Endometrium (tissue), 2 donors: ENCODE results near the gene MTHFD1L.

Experiments used
- FAIRE-seq: peaks from 2 replicates; lab custom pipeline; 2012; peaks lifted over from hg19 to GRCh38; lab: Jason Lieb, UNC
- donor health status: control.
- donor health status: control.

MTHFD1L gene

DNA sequence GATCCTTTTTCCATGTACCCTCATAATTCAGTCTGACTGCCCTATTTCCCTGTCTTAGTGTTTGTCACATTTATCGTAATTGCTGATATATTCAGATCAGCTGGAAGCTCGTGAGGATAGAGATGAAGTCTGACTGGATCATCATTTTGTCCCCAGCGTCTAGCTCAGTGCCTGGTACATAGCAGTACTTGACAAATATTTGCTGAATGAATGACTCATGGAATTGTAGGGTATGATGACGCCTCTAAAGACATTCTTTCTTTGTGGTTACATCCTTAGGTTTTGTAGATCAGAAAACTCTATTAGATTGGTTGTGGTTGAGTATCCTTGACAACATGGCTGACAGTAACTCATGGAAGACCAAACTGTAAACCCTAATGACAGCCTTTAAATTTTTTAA, 68.9 kb downstream of the MTHFD1L start:
- no peak for FAIRE-seq

DNA sequence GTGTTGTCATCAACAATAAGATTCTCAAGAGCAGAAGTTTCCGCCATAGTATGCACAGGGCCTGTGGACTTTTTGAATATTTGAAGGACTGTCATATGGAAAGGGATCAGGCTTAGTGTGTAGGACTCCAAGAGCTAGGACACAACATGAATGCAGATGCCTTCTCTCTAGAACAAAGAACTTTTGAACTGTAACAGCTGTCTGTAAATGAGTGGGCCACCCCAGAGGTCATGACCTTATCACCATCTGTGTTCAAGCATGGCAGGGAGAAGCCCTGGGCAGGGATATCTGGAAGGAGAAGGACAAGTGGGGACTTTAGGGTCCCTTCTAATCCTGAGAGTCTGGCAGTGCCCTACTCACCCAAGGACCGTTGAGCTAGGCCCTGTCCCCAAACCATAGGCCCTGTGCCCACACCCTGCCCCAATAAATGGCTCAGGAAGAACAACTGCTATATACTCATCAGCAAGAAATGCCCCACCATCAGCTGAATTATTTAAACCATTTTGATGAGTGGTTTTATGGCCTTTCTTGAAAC, 70.6 kb downstream of the MTHFD1L start:
- no peak for FAIRE-seq

GRCh38 chr6:150937132-150937906, 71.8 kb downstream of the MTHFD1L start:
- FAIRE-seq, result no peak

DNA sequence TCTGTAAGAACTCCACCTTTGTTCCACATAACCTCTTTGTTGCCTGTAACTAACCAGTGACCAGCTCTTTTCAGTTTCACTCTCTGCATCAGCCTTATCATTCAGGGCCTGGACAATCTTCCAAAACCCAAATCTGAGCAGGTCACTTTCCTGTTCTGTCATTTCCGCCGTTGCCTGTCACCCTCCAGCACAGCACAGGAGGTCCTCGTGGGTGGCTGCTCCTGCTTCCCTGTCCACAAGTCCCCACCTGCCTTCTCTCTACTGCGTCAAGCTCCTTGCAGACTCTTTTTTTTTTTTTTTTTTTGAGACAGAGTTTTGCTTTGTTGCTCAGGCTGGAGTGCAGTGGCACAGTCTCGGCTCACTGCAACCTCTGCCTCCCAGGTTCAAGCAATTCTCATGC, 73.9 kb downstream of the MTHFD1L start:
- FAIRE-seq, result no peak

- no peak for FAIRE-seq
Observed at GRCh38 chr6:150940941-150941340, 75.4 kb downstream of the MTHFD1L start.

- no peak for FAIRE-seq
Observed at GRCh38 chr6:150949526-150949925, 84.0 kb downstream of the MTHFD1L start.

GRCh38 chr6:150953851-150954250, 88.3 kb downstream of the MTHFD1L start:
- no peak for FAIRE-seq

- no peak for FAIRE-seq
Observed at GRCh38 chr6:150959166-150959565, 93.7 kb downstream of the MTHFD1L start.

DNA sequence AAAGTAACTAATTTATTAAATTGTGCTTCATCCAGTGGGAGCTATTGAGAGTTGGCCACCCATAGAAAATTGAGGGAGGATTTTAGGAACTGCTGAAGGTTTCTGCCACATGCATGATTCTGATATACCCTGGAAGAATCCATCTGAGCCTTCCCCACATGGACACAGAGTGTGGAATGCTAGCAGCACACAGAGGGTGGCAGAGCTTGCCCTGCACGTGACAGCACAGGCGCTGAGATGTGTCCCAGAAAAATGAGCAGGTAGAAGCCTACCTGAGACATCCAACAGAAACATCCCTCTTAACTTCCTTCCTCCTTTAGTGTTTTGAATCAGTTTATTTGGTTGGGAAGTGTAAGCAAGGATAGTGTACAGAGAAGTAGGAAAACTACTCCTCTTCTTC, 96.9 kb downstream of the MTHFD1L start:
- FAIRE-seq, result no peak

DNA sequence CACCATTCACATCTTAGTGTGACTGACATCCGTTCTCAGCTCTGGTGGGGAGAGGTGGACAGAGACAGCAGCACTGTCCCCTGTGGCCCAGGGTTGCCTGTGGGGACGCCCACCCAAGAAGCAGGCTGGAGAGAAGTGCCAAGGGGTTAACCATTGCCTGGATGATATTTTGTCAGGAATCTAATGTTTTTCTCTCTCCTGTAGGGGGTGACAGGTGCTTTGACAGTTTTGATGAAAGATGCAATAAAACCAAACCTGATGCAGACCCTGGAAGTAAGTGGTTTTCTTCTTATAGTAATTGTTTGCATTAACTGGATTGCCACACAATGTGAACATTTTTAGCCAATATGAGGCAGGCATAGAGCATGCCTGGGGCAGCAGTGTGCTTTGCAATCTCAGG, 99.3 kb downstream of the MTHFD1L start:
- FAIRE-seq, result no peak

DNA sequence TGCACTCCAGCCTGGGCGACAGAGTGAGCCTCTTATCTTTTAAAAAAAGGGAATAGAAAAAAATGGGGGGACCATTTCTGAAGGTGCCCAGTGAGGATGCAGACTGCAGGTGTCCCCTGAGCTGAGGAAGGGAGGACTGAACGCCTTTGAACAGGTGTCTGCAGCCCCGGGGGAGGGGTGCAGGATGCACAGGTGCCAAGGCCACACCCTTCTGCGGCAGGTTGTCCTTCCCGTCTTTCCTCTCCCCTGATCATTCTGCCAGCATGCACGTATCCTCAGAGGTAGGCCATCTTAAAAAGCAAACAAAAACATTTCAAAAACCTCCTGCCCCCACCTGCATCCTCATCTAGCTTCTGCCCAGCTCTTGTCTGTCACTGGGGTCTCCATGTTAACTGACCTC, 101.3 kb downstream of the MTHFD1L start:
- no peak for FAIRE-seq

- no peak for FAIRE-seq
Observed at GRCh38 chr6:150967381-150967780, 101.9 kb downstream of the MTHFD1L start.

DNA sequence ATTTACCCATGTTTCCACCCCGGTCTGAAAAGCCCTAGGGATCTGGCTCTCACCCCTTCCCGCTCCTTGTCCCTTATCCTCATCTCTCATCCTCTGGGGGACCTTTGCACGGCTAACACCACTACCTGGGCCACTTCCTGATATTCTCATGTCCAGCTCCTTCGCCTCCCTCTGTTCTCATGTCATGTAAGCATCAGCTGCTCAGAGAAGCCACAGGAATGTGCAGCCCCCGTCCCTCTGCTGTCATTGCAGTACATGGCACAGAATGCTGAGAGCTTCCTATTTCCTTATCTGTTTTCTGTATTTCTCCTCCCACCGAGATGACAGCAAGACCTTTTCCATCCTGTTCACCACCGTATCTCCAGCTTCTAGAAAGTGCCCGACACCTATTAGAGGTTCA, 102.4 kb downstream of the MTHFD1L start:
- no peak for FAIRE-seq

DNA sequence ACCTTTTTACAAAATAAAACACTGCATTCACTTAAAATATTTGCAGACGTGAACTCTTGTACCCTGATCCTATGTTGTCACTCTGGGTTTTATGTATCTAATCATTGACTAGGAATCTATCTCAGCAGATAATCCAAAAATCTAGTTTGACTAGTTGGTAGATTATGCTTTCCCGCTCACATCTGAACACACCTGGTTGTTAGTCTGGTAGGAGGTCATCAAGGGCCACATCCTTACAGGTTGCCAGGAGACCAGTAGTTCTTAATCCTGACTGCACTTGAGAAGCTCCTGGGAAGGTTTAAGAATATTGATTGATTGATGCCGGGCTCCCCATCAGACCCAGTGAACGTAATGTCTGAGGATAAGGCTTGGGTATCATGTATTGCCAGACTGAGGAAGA, 104.4 kb downstream of the MTHFD1L start:
- no peak for FAIRE-seq

GRCh38 chr6:150971219-150971618, 105.7 kb downstream of the MTHFD1L start:
- no peak for FAIRE-seq

DNA sequence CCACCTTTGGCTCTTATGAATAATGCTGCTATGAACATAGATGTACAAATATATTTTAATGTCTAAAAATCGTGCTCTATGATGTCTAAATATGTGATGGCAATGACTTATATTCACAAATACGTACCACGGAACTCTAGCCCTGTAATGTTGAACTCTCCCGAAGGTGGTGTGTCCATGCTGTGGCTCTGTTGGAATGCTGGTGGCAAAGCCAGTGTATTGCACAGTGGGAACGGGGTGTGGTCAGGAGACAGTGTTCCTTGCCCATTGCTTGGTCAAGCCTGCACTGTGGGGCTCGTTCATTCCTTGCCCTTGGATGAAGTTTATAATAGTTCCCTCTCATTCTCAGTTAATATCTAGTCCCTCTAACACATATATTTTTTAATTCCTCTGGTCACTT, 109.6 kb downstream of the MTHFD1L start:
- FAIRE-seq, result no peak

DNA sequence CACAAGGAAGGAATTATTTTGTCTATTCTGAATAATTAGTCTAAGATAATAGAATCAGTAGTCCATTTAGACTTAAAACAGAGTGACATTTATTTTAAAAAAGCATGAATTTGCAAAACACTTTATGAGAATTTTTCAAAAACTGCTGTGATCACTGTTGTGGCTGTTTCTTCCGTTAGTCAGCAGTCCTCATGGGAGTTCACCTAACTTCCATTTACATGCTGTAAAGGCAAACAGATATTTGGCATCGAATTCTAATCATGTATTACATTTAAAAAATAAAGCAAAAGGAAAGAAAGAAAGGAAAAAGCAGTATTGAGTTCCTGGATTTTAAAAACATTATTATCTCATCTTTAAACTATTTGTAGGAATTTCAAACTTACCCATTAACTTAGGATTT, 111.8 kb downstream of the MTHFD1L start:
- FAIRE-seq, result peak; percentile 50

DNA sequence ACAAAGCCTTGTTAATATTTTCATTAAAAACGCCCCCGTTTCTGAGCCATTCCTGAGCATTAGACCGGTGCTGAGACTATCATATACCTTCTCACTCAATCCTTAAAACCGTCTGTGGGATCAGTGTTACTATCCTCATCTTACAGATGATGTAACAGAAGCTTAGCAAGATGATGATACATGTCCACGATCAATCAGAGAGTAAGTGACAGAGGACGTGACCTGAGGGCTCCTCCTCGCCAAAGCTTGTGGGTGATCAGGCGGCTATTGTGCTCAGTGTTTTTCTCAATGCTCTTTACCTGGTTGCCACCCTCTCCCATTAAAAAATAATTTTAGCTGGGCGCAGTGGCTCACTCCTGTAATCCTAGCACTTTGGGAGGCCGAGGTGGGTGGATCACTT, 113.1 kb downstream of the MTHFD1L start:
- FAIRE-seq, result no peak

DNA sequence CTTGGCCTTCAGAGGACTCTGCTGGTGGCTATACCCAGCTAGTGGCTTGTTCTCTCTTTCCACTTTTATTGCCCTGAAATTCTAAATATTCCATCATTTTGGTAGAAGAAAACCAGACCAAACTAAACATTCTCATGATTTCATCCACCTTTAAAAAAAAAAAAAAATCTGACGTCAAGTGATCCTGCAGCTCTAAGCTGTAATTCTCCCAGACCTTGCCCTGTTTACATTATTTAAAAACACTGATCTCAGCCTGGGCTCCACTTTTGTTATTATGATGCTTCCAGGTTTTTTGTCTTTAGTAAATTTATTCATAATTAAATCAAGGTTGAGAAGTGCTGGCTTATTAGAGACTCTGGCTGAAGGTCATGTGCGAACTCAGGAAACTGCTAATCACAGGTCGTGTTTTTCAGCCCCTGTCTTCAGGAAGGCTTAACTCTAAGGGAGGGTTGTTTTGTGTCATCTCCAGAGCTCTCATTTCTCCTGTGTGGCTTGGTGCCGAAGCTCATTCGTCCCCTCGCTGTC, 114.4 kb downstream of the MTHFD1L start:
- FAIRE-seq, result no peak

DNA sequence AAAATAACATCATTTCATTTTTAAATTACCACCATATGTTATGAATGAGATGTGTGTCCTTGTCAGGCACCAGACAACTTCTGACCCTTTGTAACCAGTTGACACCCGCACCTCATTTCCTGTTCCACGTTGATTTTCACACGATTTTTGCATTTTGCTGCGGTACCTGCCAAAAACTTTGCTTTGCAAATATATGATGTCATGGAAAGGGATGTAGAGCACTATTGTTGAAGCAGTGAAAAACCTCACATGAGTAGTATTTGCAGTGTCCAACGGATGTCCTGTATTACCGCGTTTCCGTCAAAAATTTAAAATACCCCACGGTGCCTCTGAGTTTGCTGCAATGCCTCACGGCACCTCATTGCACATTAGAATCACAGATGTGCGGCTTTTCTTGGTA, 115.6 kb downstream of the MTHFD1L start:
- FAIRE-seq, result no peak

- no peak for FAIRE-seq
Observed at GRCh38 chr6:150981669-150982068, 116.2 kb downstream of the MTHFD1L start.

GRCh38 chr6:150987371-150987828, 121.9 kb downstream of the MTHFD1L start:
- no peak for FAIRE-seq

DNA sequence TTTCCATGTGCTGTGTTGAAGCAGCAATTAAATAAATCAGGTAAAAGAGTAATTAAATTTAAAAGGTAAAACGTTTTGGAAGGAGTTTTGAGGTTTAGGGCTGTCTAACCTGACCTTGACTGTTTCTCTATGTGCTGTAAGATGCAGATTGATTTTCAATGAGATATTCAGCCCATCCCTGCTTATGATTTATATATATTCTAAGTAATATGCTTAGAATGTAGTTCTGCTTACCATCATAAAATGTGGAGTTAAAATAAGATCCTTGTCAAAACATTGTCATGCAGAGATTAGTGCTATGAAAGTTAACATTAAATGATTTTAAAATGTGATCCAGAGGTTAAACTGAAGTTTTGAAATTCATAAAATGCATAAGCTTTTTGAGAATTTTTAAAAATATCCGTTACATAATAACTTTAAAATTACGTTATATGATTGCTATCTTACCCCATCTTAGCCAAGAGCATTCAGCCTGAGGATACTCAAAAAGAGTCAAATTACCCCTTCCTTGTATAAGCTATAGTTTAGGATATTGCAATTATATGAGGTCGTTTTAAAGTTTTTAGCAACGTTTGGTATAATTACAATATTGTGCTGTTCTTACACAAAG, 122.5 kb downstream of the MTHFD1L start:
- no peak for FAIRE-seq
